HG02981 (cell line): ENCODE measurements around the gene GSDME.
A peak's percentile ranks its signal among the peaks of the same experiment; 100 is the strongest.

Experiments
- ATAC-seq: cut with Tn5 transposase; IDR thresholded peaks from one replicate; pipeline ENCODE4 v1.9.1; 2021; ENCODE audit warnings: mild to moderate bottlenecking, moderate library complexity; ENCODE audit not compliant: unreplicated experiment

The GSDME gene

DNA sequence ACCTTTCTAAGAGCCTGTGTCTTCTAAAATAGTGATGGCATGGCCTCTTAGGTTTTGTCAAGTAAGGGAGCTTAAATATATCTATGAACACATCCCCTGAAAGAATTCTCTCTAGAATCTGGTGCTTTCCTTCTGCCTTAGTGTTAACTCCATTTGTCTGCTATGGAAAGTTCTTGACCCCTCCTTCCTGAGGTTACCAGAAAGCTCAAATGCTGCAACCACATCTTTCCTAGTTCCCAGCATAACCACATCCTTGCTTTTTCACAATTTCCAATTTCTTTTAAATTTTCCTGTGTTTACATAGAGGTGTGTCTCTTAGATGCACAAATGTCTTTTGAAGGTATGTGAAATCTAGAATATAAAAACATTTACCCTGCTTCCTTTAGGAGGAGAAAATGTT, 16.4 kb upstream of the GSDME start:
- no peak for ATAC-seq

DNA sequence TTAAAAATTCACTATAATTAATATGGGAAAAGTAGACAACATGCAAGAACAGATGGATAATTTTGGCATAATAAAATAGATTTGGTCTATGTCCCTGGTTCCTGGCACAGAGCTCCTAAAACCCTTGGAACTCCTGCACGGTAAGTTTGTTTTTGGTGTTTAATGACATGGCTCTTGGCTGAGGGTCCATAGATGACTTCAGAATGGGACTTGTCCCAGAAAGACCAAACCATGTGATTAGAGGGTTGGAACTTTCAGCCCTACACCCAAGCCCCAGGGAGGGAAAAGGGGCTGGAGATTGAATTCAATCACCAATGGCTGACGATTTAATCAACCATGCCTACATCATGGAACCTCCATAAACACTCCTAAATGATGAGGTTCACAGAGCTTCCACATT, 12.6 kb upstream of the GSDME start:
- ATAC-seq, result no peak

DNA sequence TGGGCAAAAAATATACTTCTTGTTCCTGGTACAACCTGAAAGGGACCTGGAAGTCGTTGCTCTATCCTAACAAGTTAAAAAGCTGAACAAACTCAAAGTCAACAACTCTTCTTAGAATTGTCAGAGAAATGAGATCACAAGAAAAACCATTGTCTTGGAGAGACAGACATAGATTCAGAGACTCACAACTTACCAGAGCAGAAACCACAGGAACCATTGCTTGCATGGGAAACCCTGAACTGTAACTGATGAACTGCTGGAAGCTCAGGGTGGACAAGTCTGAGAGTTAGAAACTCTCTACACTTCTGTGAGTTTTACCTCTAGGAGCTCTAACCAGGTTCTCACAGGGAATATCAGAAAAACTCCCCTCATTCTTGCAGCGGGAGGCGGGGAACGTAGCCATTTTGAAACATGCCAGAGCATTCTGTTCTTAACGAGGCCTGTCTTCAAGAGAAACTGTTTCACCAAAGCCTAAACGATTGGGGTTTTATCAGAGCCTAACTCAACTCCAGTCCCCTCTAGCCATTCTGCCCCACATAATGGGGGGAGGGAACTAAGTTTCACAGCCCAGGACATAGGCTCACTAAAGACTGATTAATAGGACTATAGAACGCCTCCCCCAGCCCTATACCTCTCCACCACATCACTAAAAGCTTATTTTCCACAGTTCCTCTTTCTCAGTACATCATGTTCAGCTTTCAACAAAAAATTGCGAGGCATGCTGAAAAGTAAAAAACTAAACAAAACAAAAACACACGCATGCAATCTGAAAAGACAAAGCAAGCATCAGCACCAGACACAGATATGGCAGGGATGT, 12.0 kb upstream of the GSDME start:
- no peak for ATAC-seq

DNA sequence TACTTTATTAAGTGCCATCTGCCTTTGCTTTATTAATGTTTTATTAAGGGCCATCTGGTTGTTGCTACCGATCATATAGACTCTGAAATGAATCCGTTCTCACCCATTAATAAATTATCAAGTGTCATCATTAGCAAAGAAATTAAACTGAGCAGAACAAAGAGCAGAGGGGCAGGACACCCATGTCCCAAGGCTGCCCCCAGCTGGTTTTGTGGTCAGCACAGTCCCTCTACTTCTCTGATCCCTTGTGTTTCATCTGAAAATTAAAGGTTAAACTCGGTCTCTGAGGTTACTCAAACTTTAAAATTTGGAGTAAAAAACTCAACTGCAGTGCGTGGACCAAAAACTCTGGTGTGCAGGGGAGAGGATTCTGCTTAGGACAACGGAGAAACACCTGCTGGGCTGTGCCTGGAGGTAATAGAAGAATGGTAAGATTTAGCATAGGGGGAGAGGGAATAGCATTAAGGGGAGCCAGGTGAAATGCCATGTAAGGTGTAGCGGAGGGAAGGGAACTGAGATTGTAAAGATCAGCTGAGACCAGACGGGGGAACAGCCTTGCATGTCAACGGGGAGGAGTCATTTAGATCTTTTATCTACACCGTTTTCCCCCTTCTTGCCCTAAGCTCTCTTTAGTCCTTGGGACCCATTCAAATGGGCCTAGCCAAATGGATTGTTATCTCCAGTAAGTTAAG, 10.8 kb upstream of the GSDME start:
- no peak for ATAC-seq

DNA sequence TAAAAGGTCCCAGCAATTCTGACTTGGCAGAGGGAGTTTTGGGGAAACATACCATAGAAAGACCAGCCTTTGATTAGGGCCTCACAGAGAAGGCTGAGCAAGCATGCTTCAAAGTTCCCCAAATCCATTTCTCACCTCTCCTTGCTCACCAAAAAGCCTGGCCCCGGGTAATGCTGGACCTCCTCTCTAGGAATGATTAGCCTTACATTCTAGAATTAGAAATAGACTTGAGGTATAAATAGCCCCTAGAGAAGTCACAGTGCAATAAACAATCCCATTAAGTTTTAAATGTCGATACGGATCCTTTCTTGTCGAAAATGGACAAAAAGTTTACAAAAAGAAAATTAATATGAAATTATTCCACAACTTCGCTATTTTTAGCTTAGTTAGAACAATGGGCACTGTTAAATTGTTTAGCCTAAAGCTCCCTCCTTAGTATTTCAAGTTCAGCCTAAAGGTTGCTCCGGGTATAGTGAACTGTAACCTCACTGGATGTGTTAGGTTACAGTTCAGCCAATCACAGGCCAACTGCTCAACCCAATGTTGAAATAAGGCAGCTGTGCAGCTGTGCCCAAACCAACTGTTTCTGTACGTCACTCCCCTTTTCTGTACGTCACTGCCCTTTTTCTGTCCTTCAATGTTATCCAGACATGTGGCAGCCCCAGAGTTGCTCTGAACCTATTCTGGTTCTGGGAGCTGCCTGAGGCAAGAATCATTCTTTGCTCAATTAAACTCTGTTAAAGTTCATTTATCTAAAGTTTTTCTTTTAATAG, 7.9 kb upstream of the GSDME start:
- no peak for ATAC-seq

DNA sequence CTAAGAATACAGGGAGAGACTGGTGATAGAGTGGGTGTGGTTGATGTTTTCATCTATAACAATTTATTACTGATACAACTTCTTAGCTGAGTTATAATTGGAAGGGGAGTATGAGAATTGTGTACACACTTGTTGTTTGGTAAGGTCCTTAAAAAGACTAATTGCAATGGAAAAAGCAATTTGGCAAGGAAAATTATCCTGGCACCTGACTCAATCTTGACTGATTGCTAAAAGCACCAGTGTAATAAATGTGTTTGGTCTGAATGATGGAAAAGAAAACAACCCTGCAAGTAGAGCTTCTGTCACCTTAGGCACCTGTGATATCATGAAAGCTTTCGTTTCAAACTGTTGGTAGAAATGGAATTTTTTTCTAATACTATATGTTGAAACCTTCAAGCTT, 6.7 kb upstream of the GSDME start:
- ATAC-seq, result no peak

DNA sequence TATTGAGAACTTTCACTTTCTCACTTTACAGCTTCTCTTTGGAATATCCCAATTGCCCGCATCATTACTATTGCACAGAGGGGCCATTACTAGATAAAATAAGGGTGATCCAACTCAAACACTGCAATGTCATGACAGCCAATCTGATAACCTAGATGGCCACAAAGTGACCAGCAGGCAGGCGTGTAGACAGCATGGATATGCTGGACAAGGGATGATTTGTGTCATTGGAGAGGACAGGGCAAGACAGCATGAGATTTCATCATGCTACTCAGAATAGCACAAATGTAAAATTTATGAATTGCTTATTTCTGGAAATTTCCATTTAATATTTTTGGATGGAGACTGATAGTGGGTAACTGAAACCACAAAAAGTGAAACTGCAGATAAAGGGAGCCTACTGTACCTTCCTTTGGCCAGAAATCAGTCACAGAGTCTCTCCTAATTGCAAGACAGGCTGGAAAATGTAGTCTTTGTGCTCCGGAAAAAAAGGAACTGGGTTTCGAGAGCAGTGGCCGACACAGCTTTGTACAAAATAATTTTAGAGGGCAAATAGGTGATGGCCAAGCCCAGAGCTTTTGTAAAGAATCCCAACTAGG, 6.1 kb upstream of the GSDME start:
- ATAC-seq, result no peak

DNA sequence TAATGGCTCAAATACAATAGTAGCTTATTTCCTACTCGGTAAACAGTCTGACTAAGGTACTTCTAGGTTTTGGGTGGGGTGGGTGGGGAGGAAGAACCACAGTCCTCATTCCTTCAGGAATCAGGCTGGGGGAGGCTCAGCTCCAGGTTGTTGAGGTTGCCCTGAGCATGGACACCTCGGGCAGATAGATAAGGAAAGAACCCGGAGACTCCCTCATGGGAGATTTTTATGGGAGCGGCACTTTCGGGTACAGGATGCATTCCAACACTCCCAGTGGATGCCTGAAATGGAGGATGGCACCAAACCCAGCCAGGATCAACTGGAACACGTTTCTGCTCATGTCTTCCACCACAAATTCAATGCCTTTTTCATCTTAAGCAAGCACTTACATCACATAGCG, 5.5 kb upstream of the GSDME start:
- no peak for ATAC-seq

DNA sequence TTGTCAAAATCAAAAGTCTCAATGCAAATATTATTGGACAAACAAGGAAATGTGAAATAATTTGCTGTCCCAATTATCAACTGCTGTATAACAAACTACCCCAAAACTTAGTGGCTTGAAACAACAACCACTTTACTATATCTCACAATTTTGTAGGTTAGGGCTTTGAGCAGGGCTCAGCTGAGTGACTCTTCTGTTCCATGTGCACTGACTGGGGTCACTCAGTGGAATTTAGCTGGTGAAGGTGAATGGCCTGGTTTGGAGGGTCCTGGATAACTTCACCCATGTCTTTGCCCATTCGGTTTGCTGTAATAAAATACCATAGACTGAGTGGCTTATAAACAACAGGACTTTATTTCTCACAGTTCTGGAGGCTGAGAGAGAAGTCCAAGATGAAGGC, 3.7 kb upstream of the GSDME start:
- no peak for ATAC-seq

DNA sequence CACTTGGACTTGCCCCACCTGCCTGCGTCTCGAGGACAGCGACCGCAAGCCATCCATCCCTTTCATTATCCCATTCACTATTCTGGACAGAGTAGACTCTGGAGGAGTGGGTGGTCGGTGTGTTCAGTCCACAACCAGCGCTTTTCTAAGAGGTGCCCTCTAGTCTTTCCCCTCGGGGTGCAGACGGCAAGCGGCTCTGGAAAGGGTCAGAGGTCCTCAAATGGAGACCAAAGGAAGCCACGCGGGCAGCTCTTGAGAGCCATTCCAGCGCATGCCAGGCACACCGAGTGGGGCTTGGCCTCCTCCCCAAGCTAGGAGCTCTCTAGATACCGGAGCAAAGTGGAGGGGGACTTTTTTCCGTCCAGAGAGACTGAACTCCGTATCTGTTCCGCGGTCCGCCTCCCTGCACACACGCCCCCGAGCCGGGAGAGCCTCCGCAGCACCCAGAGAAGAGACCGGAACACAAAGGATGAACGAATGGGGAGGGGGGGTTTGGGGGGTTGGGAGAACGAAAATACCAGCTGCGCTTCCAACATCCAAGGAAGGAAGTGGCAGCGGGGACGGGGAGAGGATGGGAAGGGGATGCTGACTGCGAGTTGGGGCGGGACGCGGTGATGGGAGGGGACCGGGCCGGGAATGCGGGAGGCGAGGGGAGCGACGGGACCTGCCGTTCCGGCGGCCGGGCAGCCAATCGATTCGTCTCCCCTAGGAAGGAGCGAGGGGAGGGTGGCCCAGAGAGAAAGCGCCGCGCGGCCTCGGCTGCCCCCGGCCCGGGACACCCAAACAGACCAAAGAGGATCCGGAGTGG, 515 bp downstream of the GSDME start:
- no peak for ATAC-seq

DNA sequence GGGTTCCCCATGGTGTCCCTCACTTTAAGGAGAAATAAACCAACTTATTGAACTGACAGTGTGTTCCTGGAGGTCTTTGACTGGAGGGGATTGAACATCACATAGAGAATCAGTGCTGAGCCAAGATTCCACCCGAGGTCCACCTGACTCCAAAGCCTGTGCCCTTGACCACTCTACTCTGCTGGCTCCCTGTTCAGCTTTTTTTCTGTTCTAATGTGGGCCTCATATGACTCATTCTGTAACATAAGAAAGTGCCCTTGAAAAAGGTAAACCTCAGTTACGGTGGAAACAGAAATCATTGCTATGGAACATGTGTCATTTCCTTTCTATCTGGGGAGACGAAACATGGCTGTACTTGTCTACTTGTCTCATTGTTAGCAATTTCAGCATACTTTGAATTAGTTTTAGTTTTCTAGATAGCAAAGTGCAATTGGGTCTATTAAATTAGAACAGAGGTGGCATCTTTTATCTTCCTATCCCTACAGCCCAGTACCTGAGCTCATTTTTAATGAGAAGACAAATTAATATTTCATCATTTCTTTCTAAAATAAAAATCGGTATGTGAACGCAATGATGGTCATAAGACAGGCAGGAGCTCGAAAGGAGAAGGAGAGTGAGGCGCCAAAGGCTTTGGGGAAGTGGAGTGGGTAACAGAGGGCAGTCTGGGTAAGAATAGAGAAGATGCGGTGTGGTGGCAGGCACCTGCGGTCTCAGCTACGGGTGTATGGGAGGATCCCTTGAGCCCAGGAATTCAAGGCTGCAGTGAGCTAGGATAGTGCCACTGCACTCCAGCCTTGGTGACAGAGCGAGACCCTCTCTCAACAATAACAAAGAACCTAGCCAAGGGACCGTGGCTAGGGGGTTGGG, 1.5 kb downstream of the GSDME start:
- ATAC-seq, result peak; percentile 71

DNA sequence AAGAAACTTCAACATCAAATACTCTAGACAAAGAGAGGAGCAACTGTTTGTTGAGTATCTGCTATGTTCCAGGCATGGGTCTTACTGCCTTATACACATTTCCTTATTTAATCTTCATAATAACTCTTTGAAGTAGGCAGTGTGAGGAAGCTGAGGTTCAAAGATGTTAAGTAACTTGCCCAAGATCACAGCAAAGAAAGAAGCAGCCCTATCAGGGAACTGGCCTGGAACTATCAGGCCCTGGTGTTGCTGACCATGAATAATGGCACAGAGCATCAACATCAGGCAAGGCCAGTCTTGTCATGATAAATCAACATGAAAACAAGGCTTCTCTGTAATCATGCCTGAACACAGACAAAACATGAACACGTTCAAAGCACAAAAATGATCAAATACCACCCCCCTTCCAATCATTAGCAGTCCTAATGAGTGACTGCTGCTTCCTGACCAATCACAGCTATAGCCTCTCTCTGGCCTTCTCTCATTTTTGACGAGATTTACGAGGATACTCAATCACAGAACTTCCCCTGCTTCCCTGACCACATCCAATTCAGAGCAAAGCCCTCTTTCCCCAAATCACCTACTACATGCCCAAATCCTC, 2.3 kb downstream of the GSDME start:
- ATAC-seq, result peak; percentile 3

DNA sequence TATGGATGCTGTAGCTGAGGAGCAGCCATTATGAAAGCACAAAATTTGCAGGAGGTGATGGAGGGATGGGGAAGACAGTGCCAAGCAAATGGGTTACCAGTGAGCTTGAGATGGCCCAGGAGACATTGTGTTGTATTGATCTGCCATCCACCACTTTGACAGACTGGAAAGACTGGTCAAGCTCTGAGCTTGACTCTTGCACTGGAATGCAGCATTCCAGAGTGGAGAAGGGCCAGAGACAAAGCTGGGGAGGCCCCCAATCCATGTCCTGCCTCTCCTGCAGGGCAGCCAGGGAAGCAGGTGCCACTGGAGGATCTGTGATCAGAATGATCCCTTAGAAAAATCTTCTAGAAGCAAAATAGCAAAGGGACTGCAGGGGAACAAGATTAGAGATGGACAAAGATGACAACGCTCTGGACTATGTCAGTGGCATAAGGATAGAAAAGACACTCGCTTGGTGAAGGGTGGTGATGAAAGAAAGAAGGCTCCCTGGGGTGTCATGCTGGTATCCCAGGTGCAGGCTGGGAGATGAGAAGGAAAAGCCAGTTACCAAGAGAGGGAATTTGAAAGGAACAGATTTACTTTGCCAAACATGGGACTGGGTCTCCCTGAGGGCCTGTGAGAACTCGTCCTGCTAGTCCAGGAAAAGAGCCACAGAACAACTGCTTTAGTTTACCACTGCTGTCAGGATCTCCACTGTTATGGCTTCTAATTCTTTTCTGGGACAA, 5.0 kb downstream of the GSDME start:
- ATAC-seq, result no peak

DNA sequence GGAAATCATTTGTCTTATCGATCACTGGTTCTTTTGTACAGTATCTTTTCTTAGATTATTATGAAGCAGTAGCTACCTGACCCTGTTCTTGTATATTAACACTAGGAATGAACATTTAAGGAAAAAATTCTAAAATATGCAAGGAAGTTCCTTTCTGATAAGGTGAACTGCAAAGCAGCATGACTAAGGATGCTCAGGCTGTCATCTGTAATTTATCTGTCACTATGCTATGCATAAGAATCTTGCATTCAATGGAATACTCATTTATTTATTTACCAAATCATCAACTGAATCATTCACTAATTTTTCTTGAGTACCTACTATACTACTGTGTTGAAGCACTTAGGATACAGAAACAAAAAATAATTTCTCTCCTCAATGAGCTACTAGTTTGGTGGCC, 5.8 kb downstream of the GSDME start:
- no peak for ATAC-seq

DNA sequence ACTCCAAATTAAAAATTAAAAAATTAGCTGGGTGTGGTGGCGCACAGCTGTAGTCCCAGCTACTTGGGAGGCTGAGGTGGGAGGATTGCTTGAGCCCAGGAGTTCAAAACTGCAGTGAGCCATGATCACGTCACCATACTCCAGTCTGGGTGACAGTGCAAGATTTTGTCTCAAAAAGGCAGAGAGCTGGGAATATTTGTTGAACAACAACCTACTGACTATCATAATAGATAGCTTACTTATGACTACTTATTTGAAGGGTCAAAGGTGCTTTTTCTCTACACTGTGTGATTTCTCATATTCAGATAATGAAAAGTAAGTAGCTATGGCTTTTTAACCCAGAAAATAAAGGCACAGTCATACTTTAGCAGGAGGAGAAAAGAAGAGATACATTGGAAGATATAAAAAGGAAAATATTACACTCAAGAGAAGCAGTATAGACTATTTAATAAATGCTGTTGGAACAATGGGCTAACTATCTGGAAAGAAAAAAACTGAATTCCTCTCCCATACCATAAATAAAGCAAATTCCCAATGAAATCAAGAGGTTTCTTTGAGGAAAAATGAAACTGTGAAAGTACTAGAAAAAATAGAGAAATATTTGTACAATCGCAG, 6.7 kb downstream of the GSDME start:
- no peak for ATAC-seq

DNA sequence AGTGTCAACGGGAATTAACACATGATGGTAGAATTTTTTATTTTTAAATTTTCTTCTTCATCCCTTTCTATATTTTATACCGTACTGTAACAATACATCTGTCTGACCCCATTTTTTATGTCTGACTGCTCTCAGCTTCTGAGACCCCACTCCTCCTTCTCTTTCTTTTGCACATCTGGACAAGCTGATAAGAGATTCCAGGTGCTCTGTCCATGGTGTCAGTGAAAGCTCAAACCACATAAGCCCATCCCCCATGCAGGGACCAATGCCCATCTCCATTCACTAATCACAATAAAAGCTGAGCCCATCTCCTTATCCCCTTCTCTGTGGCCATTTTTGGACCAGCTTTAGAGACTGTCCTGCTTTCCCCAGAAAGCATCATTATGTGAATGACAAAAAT, 8.7 kb downstream of the GSDME start:
- ATAC-seq, result no peak

DNA sequence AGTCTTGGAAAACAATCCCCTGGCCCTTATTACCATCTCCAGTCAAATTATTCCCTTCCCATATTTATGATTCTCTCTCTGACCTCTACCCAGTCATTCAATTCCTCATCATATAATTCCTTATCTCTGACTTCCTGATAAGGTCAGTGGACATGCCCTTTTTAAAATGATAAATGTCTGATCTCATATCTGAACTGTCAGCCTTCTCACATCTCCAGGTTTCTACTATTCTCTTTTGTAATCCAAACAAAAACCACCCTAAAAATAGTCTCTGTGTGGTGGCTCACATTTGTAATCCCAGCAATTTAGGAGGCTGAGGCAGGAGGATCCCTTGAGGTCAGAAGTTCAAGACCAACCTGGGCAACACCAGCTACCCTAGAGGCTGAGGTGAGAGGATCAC, 11.9 kb downstream of the GSDME start:
- no peak for ATAC-seq

DNA sequence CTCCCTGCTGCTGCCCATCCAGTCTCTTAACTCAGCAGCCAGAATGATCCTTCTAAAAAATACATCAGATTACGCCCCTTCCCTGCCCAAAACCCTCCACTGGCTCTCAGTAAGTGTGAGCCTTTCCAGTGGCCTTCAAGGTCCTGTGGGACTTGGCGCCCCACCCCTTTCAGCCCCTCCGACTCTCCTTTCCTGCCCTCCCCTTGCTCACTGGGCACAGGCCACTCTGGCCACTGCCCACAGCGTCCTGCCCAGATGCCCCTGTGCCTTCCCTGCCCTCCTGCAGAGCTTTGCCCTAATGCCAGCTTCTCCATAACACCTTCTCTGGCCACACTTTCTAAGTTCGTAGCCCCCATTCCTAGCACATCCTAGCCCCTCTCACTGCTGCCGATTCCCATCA, 13.8 kb downstream of the GSDME start:
- ATAC-seq, result no peak
